Measurements from ENCODE around the gene TBX15. TPM values are rescaled to one million over a fixed set of nuclear protein-coding genes. Genes with fewer than 3 reads are reported as not detected.
A peak's percentile ranks its signal among the peaks of the same experiment; 100 is the strongest.

TBX15 gene
- total and polyA plus RNA-seq, 11 donors: 0.19 to 1.8 (median 0.63) TPM

GRCh38 chr1:118984722-118985639 is 3.2 kb downstream of the TBX15 start:
- no peak for ATAC-seq
- intact Hi-C loops (cut with DNase I): no loop called here
- TF ChIP-seq POLR2A (IDR thresholded peaks at IDR 0.05): no peak
- TF ChIP-seq, protein P1, sequence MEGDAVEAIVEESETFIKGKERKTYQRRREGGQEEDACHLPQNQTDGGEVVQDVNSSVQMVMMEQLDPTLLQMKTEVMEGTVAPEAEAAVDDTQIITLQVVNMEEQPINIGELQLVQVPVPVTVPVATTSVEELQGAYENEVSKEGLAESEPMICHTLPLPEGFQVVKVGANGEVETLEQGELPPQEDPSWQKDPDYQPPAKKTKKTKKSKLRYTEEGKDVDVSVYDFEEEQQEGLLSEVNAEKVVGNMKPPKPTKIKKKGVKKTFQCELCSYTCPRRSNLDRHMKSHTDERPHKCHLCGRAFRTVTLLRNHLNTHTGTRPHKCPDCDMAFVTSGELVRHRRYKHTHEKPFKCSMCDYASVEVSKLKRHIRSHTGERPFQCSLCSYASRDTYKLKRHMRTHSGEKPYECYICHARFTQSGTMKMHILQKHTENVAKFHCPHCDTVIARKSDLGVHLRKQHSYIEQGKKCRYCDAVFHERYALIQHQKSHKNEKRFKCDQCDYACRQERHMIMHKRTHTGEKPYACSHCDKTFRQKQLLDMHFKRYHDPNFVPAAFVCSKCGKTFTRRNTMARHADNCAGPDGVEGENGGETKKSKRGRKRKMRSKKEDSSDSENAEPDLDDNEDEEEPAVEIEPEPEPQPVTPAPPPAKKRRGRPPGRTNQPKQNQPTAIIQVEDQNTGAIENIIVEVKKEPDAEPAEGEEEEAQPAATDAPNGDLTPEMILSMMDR (IDR thresholded peaks at IDR 0.05): no peak
- 18 to 37% (median 31%) methylated on average over 48 of the region's 48 CpGs for WGBS, 4 donors
- peak overlapping the region in 8 of 12 donors; percentile 9 to 67 (median 24) for H3K4me3 ChIP-seq
- no peak overlapping the region for H3K27ac ChIP-seq
- H3K4me1 ChIP-seq: peaks cover 0 to 52% (median 24%) of the 10 kb centered on the region in 12 donors
- no peaks in the 10 kb centered on the region for H3K36me3 ChIP-seq
- H3K27me3 ChIP-seq: peaks cover 63 to 100% (median 98%) of the 10 kb centered on the region in 9 donors
- DNase-seq: no peak
- H3K9me3 ChIP-seq: no peaks in the 10 kb centered on the region

- H3K9me3 ChIP-seq: no peaks in the 10 kb centered on the region
- H3K27ac ChIP-seq: no peak overlapping the region
- intact Hi-C loops (cut with DNase I): no loop called here
- H3K4me3 ChIP-seq: peak overlapping the region in 9 of 12 donors; percentile 2 to 40 (median 22)
- peaks cover 0 to 57% (median 25%) of the 10 kb centered on the region in 12 donors for H3K4me1 ChIP-seq
- DNase-seq: no peak
- peak in 1 of 4 donors; percentile 11 for ATAC-seq
- no peaks in the 10 kb centered on the region for H3K36me3 ChIP-seq
- TF ChIP-seq, protein P1 (IDR thresholded peaks at IDR 0.05): no peak
- TF ChIP-seq POLR2A (IDR thresholded peaks at IDR 0.05): no peak
- 10 to 26% (median 13%) methylated on average over 37 to 43 of the region's 43 CpGs for WGBS, 4 donors
- peaks cover 65 to 100% (median 98%) of the 10 kb centered on the region in 9 donors for H3K27me3 ChIP-seq
Observed at GRCh38 chr1:118984086-118984721, 3.9 kb downstream of the TBX15 start.

- intact Hi-C loops (cut with DNase I): no loop called here
- H3K36me3 ChIP-seq: no peaks in the 10 kb centered on the region
- H3K27ac ChIP-seq: no peak overlapping the region
- TF ChIP-seq POLR2A (IDR thresholded peaks at IDR 0.05): no peak
- TF ChIP-seq, protein P1 (IDR thresholded peaks at IDR 0.05): no peak
- H3K4me3 ChIP-seq: no peak overlapping the region
- peaks cover 0 to 56% (median 24%) of the 10 kb centered on the region in 12 donors for H3K4me1 ChIP-seq
- H3K9me3 ChIP-seq: no peaks in the 10 kb centered on the region
- ATAC-seq (no peak), DNase-seq (no peak)
- H3K27me3 ChIP-seq: peaks cover 65 to 100% (median 98%) of the 10 kb centered on the region in 9 donors
- 19 to 33% (median 31%) methylated on average over 15 to 22 of the region's 22 CpGs for WGBS, 4 donors
Observed at GRCh38 chr1:118983558-118984041, 4.5 kb downstream of the TBX15 start.
